Choroid plexus epithelial cell (primary cell): ENCODE measurements around the gene TBC1D9.

Source experiments
- DNase-seq: peaks from one replicate; pipeline ENCODE4 v3.0.0-alpha.2; 2010; ENCODE audit warnings: low read depth
- H3K4me3 ChIP-seq: 2 replicates; pipeline ENCODE4 v1.5.1; 2011; ENCODE audit warnings: low read depth, mild to moderate bottlenecking, control low read depth, low read length, moderate library complexity
- CTCF ChIP-seq: conservative IDR thresholded peaks from 2 replicates; pipeline ENCODE4 v1.5.1; 2011; ENCODE audit warnings: low read depth, mild to moderate bottlenecking, control low read depth, inconsistent platforms, low read length, moderate library complexity

TBC1D9 gene

DNA sequence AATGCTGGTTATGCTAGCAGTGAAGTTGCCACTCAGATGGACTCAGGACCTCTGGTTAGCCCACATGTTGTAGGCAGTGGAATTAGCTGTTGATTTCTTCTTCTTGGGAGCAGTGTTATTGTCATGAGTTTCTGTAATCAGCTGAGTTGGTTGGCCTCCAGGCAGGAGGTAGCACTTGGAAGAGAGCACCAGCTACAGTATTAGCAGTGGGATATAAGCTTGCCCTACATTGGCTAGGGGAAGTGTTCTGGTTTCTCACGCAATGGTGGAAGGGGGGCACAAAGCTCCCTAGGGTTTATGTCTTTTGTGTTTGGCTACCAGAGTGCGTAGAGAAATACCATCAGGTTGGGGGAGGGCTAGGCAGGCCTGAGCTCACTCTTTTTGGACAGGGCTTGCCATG is 153.5 kb downstream of the TBC1D9 start:
- no peak for TF ChIP-seq CTCF
- no peak for DNase-seq
- no peak overlapping the region for H3K4me3 ChIP-seq

DNA sequence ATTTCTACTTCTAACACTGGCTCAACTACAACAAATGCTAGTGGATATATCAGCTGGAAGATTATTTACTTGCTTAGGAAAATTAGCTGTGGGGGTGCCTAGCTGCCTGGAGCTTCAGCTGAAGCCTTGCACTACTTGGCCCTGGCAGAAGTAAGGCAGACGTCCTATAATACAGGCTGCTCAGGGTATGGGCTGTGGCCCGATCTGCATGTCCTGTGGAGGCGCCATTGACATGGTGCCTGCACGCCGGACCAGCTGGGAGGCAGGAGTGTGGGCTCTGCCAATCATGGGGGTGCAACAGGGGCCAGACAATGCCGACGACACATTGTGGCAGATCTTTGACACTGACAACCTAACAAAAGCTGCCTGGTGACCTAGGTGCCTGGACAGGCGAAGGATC is 155.8 kb downstream of the TBC1D9 start:
- DNase-seq, result no peak
- no peak for TF ChIP-seq CTCF
- H3K4me3 ChIP-seq, result no peak overlapping the region

- H3K4me3 ChIP-seq, result no peak overlapping the region
- DNase-seq, result peak; percentile 54
- TF ChIP-seq CTCF, result peak; percentile 80
These were observed 161.1 kb downstream of the TBC1D9 start for GRCh38 chr4:140595065-140595464.

DNA sequence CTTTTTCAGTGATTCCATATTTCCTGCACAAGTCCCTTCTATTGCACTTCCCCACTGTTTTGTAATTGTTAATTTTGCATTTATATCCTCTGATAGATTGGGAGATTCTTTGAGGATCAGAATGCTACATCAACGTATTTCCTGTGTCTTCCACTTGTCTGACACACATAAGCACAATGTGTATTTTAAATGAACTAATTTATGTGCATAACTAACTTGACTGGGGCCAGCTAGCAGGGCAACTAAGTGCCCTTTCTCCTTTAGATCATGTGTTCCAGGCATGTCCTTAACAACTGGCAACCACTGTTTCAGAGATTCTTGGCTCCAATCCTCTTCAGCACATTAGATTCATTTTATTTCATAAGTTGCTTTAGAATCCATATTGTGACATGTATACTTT is 171.7 kb downstream of the TBC1D9 start:
- no peak for DNase-seq

GRCh38 chr4:140581078-140581477 is 175.1 kb downstream of the TBC1D9 start:
- DNase-seq, result no peak
- TF ChIP-seq CTCF, result no peak
- no peak overlapping the region for H3K4me3 ChIP-seq

More for the DNA sequence above, 171.7 kb downstream of the TBC1D9 start:
- TF ChIP-seq CTCF, result no peak
- H3K4me3 ChIP-seq, result no peak overlapping the region

GRCh38 chr4:140579278-140579677 is 176.9 kb downstream of the TBC1D9 start:
- TF ChIP-seq CTCF, result no peak
- H3K4me3 ChIP-seq, result no peak overlapping the region
- DNase-seq, result no peak

- H3K4me3 ChIP-seq, result no peak overlapping the region
- no peak for TF ChIP-seq CTCF
- no peak for DNase-seq
These were observed 180.7 kb downstream of the TBC1D9 start for GRCh38 chr4:140575489-140575888.
